HUES48 (cell line): ENCODE results near the gene METTL16.
"Not testable (repeated sequence)": the region's sequence is repeated elsewhere in the genome, so short reads cannot be mapped to it uniquely, and the experiment has no call there.

Experiments used
- H3K27ac ChIP-seq: one replicate; pipeline ENCODE4 v1.7.0; 2013; ENCODE audit warnings: low read depth, low read length, inconsistent platforms
- H3K27me3 ChIP-seq: 2 replicates; pipeline ENCODE4 v1.6.1; 2013; ENCODE audit warnings: mild to moderate bottlenecking, low read length; ENCODE audit not compliant: control insufficient read depth, insufficient read depth
- H3K36me3 ChIP-seq: 2 replicates; pipeline ENCODE4 v1.6.1; 2013; ENCODE audit warnings: low read length; ENCODE audit not compliant: control insufficient read depth, insufficient read depth
- H3K4me1 ChIP-seq: 2 replicates; pipeline ENCODE4 v1.6.1; 2013; ENCODE audit warnings: mild to moderate bottlenecking, low read length; ENCODE audit not compliant: control insufficient read depth, insufficient read depth
- H3K4me3 ChIP-seq: 2 replicates; pipeline ENCODE4 v1.5.1; 2013; ENCODE audit warnings: mild to moderate bottlenecking, low read depth, low read length
- H3K9ac ChIP-seq: 2 replicates; pipeline ENCODE4 v1.6.1; 2013; ENCODE audit warnings: mild to moderate bottlenecking, low read depth, low read length, moderate library complexity
- H3K9me3 ChIP-seq: 2 replicates; pipeline ENCODE4 v1.6.1; 2013; ENCODE audit warnings: low read length; ENCODE audit not compliant: control insufficient read depth, insufficient read depth

METTL16 gene, protein sequence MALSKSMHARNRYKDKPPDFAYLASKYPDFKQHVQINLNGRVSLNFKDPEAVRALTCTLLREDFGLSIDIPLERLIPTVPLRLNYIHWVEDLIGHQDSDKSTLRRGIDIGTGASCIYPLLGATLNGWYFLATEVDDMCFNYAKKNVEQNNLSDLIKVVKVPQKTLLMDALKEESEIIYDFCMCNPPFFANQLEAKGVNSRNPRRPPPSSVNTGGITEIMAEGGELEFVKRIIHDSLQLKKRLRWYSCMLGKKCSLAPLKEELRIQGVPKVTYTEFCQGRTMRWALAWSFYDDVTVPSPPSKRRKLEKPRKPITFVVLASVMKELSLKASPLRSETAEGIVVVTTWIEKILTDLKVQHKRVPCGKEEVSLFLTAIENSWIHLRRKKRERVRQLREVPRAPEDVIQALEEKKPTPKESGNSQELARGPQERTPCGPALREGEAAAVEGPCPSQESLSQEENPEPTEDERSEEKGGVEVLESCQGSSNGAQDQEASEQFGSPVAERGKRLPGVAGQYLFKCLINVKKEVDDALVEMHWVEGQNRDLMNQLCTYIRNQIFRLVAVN

DNA sequence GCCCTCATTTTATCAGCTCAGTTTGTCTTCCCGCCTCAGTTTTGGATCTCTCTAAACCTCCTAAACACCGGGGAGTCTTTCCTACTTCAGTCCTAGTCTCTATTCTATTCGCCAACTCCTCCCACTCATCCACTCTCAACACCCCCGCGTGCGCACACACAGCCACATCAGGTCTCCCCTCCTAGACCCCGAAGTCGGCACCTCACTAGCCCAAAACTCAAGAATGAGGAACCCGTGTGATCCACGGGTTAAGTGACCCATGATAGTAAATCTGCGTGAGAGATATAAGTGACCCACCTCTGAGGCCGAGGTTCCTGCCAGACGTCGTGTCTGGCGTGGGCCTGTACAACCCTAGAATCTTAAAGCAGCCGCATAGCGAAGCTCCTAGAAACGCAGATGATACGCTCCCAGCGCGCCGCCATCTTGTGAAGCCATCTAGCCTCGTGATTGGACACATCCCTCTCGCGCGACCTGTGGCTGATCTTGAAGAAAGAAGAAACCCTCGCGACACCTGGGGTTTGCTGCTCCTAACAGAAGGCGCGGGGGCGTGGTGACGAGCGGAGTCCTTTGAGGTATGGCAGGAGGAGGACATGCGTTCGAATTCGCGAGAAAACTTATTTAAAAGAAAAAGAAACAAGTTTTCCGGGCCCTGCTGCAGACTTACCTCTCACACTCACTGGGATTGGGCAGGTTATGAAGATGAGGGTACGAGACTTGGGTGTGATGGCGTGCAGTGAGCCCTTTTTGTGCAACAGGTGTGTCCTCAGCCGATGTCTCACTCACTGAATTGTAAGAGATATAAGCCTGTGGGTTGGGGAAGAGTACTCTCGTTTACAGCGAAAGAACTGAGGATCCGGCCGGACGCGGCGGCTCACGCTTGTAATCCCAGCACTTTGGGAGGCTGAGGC lies at the start of gene METTL16:
Gene METTL16, minus strand, starts transcription at position 427 of the 908 bp plus-strand sequence. CDS start 9,557 bp downstream, outside the sequence.
- Histone ChIP-seq H3K36me3 (peaks cover 8% of the 10 kb centered on the region; the same call in 1 of the 2 replicates), H3K27me3 (no peaks in the 10 kb centered on the region), H3K4me1 (peaks cover 3% of the 10 kb centered on the region; the same call in 1 of the 2 replicates)

DNA sequence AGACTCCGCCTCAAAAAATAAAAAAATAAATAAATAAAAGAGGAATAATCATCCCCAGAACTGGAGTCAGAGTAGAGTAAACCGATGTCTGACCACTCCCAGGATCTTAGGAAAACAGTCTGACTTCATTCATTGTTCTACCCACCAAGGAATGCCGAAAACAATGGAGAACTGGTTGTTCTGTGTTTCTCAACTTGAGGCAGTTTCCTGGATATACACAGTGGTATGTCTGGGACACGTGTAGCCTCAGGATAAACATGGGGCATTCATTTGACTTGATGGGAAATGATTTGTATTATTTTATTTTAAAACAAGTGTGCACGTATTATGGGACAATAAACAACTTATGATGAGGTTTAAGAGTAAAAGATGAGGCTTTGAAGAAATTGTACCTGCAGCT lies 49.0 kb upstream of the METTL16 start:
- Histone ChIP-seq H3K4me3 (no peak overlapping the region), H3K27me3 (no peaks in the 10 kb centered on the region), H3K27ac (no peak overlapping the region), H3K36me3 (no peaks in the 10 kb centered on the region), H3K4me1 (no peaks in the 10 kb centered on the region), H3K9me3 (peaks cover 11% of the 10 kb centered on the region), H3K9ac (no peak overlapping the region)

More for the DNA sequence above, at the start of gene METTL16:
- peak within 1 kb of the TSS; percentile 99 for H3K27ac ChIP-seq
- peaks cover 6% of the 10 kb centered on the region for H3K9me3 ChIP-seq
- H3K4me3 ChIP-seq = peak within 1 kb of the TSS; percentile 99
- peak within 1 kb of the TSS; percentile 98 for H3K9ac ChIP-seq

DNA sequence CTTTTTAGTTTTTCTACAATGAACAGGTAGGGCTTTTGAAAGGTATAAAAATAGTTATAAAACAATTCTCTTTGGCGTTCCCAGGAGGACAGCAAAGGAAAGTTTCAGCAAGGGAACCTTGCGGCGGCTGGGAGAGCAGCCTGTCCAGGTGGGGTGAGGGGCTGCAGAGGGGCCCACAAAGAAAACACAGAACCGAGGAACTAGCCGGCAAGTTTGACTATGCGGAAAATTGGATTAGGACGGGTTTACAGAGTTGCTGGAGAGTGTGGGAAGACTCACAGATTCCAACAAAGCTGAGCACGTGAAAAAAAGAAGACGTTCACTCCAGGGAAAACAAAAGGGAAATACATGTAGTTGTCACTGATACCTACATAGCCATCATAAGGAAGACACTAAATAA lies 40.2 kb upstream of the METTL16 start:
- Histone ChIP-seq H3K27ac (peak overlapping the region; percentile 84), H3K36me3 (no peaks in the 10 kb centered on the region), H3K4me1 (peaks cover 7% of the 10 kb centered on the region), H3K27me3 (no peaks in the 10 kb centered on the region), H3K9me3 (no peaks in the 10 kb centered on the region), H3K9ac (no peak overlapping the region), H3K4me3 (no peak overlapping the region)

DNA sequence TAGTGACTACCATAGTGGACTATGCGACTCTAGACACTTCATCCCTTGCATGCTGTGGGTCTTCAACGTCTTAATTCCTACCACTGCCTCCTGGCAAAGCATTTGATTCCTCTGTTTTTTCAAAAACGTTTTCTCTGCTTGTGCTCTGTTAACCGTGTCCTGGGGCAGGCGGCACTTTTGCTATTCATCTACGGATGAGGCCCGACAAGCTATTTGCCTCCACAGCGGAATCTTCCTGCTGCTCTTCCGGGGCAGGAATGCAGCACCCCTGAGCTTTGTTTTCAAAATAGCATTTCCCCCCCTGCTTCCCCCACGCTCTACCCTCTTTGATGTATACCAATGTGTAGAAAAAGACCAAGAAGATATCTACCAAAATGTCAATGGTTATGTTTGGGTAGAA lies 39.8 kb upstream of the METTL16 start:
- H3K4me1 ChIP-seq = peaks cover 7% of the 10 kb centered on the region
- H3K9ac ChIP-seq = no peak overlapping the region
- H3K36me3 ChIP-seq = no peaks in the 10 kb centered on the region
- no peaks in the 10 kb centered on the region for H3K27me3 ChIP-seq
- H3K9me3 ChIP-seq = no peaks in the 10 kb centered on the region
- H3K27ac ChIP-seq = peak overlapping the region; percentile 84
- H3K4me3 ChIP-seq = no peak overlapping the region

DNA sequence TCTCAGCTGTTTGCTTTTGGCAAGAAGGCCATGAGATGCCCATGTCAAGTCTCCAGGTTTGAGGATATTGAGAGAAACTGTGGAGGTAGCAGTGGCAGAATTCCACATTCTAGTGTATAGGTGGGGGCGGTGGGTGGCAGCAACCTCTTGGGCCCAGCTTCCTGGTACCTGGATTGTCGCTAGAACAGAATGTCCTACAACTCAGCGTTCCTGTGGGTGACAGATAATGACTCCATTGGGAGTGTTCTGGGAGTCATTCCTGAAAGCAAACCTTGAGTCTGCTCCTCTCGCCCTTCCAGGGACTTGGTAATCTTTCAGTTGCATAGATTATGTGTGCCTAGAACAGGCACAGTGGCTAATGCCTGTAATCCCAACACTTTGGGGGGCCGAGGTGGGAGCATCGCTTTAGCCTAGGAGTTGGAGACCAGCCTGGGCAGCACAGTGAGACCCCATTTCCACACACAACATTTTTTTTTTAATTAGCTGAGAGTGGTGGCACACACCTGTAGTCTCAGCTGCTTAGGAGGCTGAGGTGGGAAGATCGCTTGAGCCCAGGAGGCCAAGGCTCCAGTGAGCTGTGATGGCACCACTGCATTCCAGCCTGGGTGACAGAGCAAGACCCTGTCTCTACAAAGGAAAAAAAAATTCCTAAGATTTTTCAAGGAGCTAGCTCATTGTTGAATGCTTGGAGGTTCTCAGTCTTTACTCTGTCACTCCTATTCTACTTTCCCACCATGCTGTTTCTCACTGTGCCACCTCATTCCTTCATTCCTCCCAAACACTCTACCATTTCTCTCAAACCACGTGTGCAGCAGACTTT lies 37.9 kb upstream of the METTL16 start:
- no peaks in the 10 kb centered on the region for H3K9me3 ChIP-seq
- peaks cover 7% of the 10 kb centered on the region for H3K4me1 ChIP-seq
- no peak overlapping the region for H3K9ac ChIP-seq
- H3K27ac ChIP-seq = no peak overlapping the region
- no peak overlapping the region for H3K4me3 ChIP-seq
- H3K36me3 ChIP-seq = no peaks in the 10 kb centered on the region
- H3K27me3 ChIP-seq = no peaks in the 10 kb centered on the region

DNA sequence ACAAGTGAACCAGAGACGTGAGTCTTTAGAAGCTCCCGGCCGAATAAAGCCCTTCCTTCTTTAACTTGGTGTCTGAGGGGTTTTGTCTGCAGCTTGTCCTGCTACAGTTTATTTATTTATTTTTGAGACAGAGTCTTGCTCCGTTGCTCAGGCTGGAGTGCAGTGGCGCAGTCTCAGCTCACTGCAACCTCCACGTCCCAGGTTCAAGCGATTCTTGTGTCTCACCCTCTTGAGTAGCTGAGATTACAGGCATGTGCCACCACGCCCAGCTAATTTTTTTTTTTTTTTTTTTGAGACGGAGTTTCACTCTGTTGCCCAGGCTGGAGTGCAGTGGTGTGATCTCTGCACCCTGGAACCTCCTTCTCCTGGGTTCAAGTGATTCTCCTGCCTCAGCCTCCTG lies 36.3 kb upstream of the METTL16 start:
- not testable (repeated sequence) for H3K4me1 ChIP-seq, H3K9me3 ChIP-seq, H3K27ac ChIP-seq, H3K9ac ChIP-seq, H3K36me3 ChIP-seq, H3K27me3 ChIP-seq, H3K4me3 ChIP-seq

DNA sequence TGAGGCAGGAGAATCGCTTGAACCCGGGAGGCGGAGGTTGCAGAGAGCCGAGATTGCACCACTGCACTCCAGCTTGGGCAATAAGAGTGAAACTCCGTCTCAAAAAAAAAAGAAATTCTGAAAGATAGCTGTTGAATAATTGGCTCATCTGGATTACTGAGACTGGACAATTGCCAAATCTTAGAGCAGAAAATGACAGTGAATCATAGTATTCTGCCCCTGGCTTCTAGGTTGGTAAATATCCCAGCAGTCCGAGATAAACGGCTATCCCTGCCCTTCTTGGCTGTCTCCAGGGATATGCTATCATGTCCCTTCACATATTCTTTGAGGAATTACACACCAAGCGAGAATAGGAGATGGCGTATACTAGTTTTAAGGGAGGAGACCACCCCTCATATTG lies 35.5 kb upstream of the METTL16 start:
- no peaks in the 10 kb centered on the region for H3K9me3 ChIP-seq
- peaks cover 7% of the 10 kb centered on the region for H3K4me1 ChIP-seq
- no peak overlapping the region for H3K9ac ChIP-seq
- H3K27me3 ChIP-seq = no peaks in the 10 kb centered on the region
- no peak overlapping the region for H3K27ac ChIP-seq
- no peak overlapping the region for H3K4me3 ChIP-seq
- no peaks in the 10 kb centered on the region for H3K36me3 ChIP-seq

DNA sequence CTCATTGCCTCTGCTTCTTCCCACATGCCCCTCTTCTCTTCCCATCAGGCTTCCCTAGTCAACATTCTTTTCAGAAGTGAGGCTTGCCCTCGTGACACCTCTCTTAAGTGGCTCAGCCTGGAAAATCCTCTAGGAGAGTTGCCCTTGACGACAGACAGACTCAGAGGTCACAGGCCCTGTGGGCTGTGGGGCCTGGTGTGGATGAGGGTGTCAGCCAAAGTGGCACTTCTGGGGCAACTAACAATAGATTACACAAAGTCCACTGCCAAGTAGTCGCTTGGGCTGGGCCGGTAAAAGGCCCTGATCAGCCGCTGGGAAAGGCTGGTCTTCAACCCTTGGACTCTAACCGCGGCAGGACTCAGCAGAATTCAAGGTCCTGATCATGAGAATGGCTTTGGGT lies 33.7 kb upstream of the METTL16 start:
- no peaks in the 10 kb centered on the region for H3K4me1 ChIP-seq
- H3K9ac ChIP-seq = no peak overlapping the region
- no peaks in the 10 kb centered on the region for H3K9me3 ChIP-seq
- H3K27ac ChIP-seq = no peak overlapping the region
- no peaks in the 10 kb centered on the region for H3K27me3 ChIP-seq
- no peak overlapping the region for H3K4me3 ChIP-seq
- H3K36me3 ChIP-seq = no peaks in the 10 kb centered on the region

DNA sequence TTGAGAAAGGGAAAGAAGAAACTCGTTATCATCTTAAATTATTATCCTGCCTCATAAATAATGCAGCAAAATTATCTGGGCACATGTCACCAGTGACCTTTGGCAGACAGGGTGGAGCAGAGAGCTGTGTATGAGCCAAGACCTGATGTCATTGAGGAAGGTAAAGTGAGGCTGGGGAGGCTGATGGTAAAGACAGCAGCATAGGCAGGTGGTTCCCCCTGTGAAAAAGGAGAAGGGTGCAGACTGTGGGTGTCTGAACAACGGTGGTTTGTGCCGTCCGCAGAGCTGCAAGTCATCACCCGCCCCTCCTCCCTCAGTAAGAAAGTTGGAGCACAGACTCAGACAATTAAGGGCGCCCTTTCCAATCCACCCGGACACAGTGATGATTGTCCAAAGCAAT lies 30.8 kb upstream of the METTL16 start:
- Histone ChIP-seq H3K36me3 (no peaks in the 10 kb centered on the region), H3K27ac (no peak overlapping the region), H3K9ac (no peak overlapping the region), H3K27me3 (no peaks in the 10 kb centered on the region), H3K4me1 (no peaks in the 10 kb centered on the region), H3K9me3 (no peaks in the 10 kb centered on the region), H3K4me3 (no peak overlapping the region)

DNA sequence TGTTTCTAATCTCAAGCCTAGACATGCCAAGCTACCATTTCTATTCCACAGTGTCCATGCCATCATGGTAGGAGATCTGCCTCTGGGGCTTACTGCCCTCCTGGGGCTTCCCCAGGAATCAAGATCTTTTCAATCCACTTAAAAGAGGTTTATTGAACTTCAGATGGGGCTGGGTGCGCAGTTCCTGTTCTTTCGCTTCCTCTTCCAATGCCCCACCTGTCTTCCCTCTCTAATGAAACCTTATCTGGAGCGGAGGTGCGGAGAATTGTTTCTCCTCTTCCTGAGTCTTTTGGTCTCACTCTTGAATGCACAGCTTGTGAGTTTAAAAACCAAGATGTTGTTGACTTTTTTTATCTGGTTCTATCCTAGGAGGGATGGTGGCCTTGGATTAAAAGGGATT lies 30.4 kb upstream of the METTL16 start:
- H3K36me3 ChIP-seq = no peaks in the 10 kb centered on the region
- no peak overlapping the region for H3K27ac ChIP-seq
- H3K4me1 ChIP-seq = no peaks in the 10 kb centered on the region
- no peak overlapping the region for H3K9ac ChIP-seq
- H3K4me3 ChIP-seq = no peak overlapping the region
- no peaks in the 10 kb centered on the region for H3K9me3 ChIP-seq
- no peaks in the 10 kb centered on the region for H3K27me3 ChIP-seq
